ENCODE data around the gene SLC19A1.
"Not testable (repeated sequence)": the region's sequence is repeated elsewhere in the genome, so short reads cannot be mapped to it uniquely, and the experiment has no call there.

The SLC19A1 gene

GRCh38 chr21:45536301-45537081 is 5.7 kb downstream of the SLC19A1 start:
- in situ Hi-C loops (cut with MboI; ENCODE audit: low sequenced_read_pairs) = no loop called here

- in situ Hi-C loops (cut with MboI; ENCODE audit: low sequenced_read_pairs) = no loop called here
Measured at GRCh38 chr21:45535341-45536081, 6.7 kb downstream of the SLC19A1 start.

- in situ Hi-C loops (cut with MboI; ENCODE audit: low sequenced_read_pairs) = no loop called here
Measured at GRCh38 chr21:45534636-45535331, 7.5 kb downstream of the SLC19A1 start.

- in situ Hi-C loops (cut with MboI; ENCODE audit: low sequenced_read_pairs) = no loop called here
Measured at GRCh38 chr21:45533846-45534635, 8.2 kb downstream of the SLC19A1 start.

GRCh38 chr21:45533361-45533845 is 8.8 kb downstream of the SLC19A1 start:
- in situ Hi-C loops (cut with MboI; ENCODE audit: low sequenced_read_pairs) = no loop called here

- in situ Hi-C loops (cut with MboI; ENCODE audit: low sequenced_read_pairs) = no loop called here
Measured at GRCh38 chr21:45532826-45533360, 9.3 kb downstream of the SLC19A1 start.

- in situ Hi-C loops (cut with MboI; ENCODE audit: low sequenced_read_pairs) = no loop called here
Measured at GRCh38 chr21:45531393-45532215, 10.6 kb downstream of the SLC19A1 start.

GRCh38 chr21:45531114-45531392 is 11.2 kb downstream of the SLC19A1 start:
- in situ Hi-C loops (cut with MboI; ENCODE audit: low sequenced_read_pairs) = not testable (repeated sequence)

- in situ Hi-C loops (cut with MboI; ENCODE audit: low sequenced_read_pairs) = no loop called here
Measured at GRCh38 chr21:45530423-45531113, 11.7 kb downstream of the SLC19A1 start.

GRCh38 chr21:45529785-45530422 is 12.3 kb downstream of the SLC19A1 start:
- in situ Hi-C loops (cut with MboI; ENCODE audit: low sequenced_read_pairs) = no loop called here

GRCh38 chr21:45528981-45529784 is 13.1 kb downstream of the SLC19A1 start:
- in situ Hi-C loops (cut with MboI; ENCODE audit: low sequenced_read_pairs) = no loop called here

- in situ Hi-C loops (cut with MboI; ENCODE audit: low sequenced_read_pairs) = no loop called here
Measured at GRCh38 chr21:45528028-45528705, 14.1 kb downstream of the SLC19A1 start.

GRCh38 chr21:45527151-45527999 is 14.9 kb downstream of the SLC19A1 start:
- in situ Hi-C loops (cut with MboI; ENCODE audit: low sequenced_read_pairs) = not testable (repeated sequence)

- in situ Hi-C loops (cut with MboI; ENCODE audit: low sequenced_read_pairs) = no loop called here
Measured at GRCh38 chr21:45525910-45526306, 16.3 kb downstream of the SLC19A1 start.

GRCh38 chr21:45525153-45525909 is 16.9 kb downstream of the SLC19A1 start:
- in situ Hi-C loops (cut with MboI; ENCODE audit: low sequenced_read_pairs) = no loop called here

GRCh38 chr21:45524756-45525152 is 17.5 kb downstream of the SLC19A1 start:
- in situ Hi-C loops (cut with MboI; ENCODE audit: low sequenced_read_pairs) = no loop called here
